ENCODE data around the gene PRKRA. TPM values are rescaled to one million over a fixed set of nuclear protein-coding genes. Genes with fewer than 3 reads are reported as not detected.

The PRKRA gene
- total and polyA plus RNA-seq, 2 experiments from 2014 or later: 44.0 to 67.1 TPM

DNA sequence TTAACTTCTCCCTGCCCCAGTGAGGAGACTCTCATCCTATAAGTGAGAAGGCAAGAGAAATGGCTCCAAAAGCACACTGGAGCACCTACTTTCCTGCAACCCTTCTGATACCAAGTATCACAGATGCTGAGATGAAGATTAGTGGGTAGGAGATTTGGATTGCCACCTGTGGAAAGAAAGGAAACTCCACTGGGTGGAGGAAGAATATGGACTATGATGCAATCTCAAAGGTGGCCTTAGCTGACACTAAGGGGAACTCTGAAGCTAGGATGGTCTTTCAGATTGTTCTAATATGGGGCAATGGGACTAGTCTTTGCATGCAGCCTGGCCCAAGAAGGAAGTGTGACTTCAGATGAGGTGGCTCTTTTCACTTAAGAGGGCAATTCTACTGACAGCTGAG, 21.6 kb downstream of the PRKRA start:
- Histone ChIP-seq H3K9me2 (ENCODE audit: insufficient read depth) (no peaks in the 10 kb centered on the region), H3F3A (replicated peaks; ENCODE audit: low read depth) (no peaks in the 10 kb centered on the region), H3K4me2 (no peak overlapping the region), H3K79me2 (replicated peaks; ENCODE audit: insufficient read depth) (no peaks in the 10 kb centered on the region; the same call in 1 of the 2 replicates), H3K27me3 (ENCODE audit: insufficient read depth) (no peaks in the 10 kb centered on the region), H3K4me1 (ENCODE audit: insufficient read depth) (no peaks in the 10 kb centered on the region), H4K20me1 (replicated peaks; ENCODE audit: insufficient read depth) (no peaks in the 10 kb centered on the region; the same call in none of the 2 replicates), H3K4me3 (no peak overlapping the region), H3K27ac (ENCODE audit: low read depth) (no peak overlapping the region), H3K36me3 (ENCODE audit: insufficient read depth) (peaks cover 29% of the 10 kb centered on the region; the same call in 1 of the 2 replicates), H2AFZ (no peak overlapping the region)
- peaks cover 64% of the 10 kb centered on the region for H3K36me3 Mint-ChIP-seq (ENCODE audit: low read depth)
- ATAC-seq (no peak), DNase-seq (ENCODE audit: low spot score) (no peak)
- H3K9me3 Mint-ChIP-seq: peaks cover 7% of the 10 kb centered on the region; the same call in 1 of the 3 replicates
- TF ChIP-seq CREB1 (CRISPR knock-in tag; IDR thresholded peaks at IDR 0.05; ENCODE audit: low read depth): no peak
- TF ChIP-seq EZH2 (IDR thresholded peaks at IDR 0.05; ENCODE audit: low read depth, unreplicated experiment): no peak
- TF ChIP-seq NANOG (IDR thresholded peaks at IDR 0.05; ENCODE audit: borderline replicate concordance): no peak
- TF ChIP-seq EZH2phosphoT487 (IDR thresholded peaks at IDR 0.05; ENCODE audit: unreplicated experiment): no peak
- TF ChIP-seq, protein P1, sequence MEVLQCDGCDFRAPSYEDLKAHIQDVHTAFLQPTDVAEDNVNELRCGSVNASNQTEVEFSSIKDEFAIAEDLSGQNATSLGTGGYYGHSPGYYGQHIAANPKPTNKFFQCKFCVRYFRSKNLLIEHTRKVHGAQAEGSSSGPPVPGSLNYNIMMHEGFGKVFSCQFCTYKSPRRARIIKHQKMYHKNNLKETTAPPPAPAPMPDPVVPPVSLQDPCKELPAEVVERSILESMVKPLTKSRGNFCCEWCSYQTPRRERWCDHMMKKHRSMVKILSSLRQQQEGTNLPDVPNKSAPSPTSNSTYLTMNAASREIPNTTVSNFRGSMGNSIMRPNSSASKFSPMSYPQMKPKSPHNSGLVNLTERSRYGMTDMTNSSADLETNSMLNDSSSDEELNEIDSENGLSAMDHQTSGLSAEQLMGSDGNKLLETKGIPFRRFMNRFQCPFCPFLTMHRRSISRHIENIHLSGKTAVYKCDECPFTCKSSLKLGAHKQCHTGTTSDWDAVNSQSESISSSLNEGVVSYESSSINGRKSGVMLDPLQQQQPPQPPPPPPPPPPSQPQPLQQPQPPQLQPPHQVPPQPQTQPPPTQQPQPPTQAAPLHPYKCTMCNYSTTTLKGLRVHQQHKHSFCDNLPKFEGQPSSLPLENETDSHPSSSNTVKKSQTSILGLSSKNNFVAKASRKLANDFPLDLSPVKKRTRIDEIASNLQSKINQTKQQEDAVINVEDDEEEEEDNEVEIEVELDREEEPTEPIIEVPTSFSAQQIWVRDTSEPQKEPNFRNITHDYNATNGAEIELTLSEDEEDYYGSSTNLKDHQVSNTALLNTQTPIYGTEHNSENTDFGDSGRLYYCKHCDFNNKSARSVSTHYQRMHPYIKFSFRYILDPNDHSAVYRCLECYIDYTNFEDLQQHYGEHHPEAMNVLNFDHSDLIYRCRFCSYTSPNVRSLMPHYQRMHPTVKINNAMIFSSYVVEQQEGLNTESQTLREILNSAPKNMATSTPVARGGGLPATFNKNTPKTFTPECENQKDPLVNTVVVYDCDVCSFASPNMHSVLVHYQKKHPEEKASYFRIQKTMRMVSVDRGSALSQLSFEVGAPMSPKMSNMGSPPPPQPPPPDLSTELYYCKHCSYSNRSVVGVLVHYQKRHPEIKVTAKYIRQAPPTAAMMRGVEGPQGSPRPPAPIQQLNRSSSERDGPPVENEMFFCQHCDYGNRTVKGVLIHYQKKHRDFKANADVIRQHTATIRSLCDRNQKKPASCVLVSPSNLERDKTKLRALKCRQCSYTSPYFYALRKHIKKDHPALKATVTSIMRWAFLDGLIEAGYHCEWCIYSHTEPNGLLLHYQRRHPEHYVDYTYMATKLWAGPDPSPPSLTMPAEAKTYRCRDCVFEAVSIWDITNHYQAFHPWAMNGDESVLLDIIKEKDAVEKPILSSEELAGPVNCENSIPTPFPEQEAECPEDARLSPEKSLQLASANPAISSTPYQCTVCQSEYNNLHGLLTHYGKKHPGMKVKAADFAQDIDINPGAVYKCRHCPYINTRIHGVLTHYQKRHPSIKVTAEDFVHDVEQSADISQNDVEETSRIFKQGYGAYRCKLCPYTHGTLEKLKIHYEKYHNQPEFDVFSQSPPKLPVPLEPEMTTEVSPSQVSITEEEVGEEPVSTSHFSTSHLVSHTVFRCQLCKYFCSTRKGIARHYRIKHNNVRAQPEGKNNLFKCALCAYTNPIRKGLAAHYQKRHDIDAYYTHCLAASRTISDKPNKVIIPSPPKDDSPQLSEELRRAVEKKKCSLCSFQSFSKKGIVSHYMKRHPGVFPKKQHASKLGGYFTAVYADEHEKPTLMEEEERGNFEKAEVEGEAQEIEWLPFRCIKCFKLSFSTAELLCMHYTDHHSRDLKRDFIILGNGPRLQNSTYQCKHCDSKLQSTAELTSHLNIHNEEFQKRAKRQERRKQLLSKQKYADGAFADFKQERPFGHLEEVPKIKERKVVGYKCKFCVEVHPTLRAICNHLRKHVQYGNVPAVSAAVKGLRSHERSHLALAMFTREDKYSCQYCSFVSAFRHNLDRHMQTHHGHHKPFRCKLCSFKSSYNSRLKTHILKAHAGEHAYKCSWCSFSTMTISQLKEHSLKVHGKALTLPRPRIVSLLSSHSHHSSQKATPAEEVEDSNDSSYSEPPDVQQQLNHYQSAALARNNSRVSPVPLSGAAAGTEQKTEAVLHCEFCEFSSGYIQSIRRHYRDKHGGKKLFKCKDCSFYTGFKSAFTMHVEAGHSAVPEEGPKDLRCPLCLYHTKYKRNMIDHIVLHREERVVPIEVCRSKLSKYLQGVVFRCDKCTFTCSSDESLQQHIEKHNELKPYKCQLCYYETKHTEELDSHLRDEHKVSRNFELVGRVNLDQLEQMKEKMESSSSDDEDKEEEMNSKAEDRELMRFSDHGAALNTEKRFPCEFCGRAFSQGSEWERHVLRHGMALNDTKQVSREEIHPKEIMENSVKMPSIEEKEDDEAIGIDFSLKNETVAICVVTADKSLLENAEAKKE (CRISPR knock-in tag; IDR thresholded peaks at IDR 0.05): no peak
- TF ChIP-seq, protein P2, sequence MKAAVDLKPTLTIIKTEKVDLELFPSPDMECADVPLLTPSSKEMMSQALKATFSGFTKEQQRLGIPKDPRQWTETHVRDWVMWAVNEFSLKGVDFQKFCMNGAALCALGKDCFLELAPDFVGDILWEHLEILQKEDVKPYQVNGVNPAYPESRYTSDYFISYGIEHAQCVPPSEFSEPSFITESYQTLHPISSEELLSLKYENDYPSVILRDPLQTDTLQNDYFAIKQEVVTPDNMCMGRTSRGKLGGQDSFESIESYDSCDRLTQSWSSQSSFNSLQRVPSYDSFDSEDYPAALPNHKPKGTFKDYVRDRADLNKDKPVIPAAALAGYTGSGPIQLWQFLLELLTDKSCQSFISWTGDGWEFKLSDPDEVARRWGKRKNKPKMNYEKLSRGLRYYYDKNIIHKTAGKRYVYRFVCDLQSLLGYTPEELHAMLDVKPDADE (IDR thresholded peaks at IDR 0.05): no peak
- TF ChIP-seq POLR2AphosphoS5 (IDR thresholded peaks at IDR 0.05; ENCODE audit: low read depth): no peak
- no peak for TF ChIP-seq JUNB (IDR thresholded peaks at IDR 0.05; ENCODE audit: unreplicated experiment)
- no peak for TF ChIP-seq STAT1 (IDR thresholded peaks at IDR 0.05; ENCODE audit: unreplicated experiment)
- no peak for TF ChIP-seq ZNF331 (CRISPR knock-in tag; IDR thresholded peaks at IDR 0.05; ENCODE audit: low read depth)
- TF ChIP-seq, protein P3, sequence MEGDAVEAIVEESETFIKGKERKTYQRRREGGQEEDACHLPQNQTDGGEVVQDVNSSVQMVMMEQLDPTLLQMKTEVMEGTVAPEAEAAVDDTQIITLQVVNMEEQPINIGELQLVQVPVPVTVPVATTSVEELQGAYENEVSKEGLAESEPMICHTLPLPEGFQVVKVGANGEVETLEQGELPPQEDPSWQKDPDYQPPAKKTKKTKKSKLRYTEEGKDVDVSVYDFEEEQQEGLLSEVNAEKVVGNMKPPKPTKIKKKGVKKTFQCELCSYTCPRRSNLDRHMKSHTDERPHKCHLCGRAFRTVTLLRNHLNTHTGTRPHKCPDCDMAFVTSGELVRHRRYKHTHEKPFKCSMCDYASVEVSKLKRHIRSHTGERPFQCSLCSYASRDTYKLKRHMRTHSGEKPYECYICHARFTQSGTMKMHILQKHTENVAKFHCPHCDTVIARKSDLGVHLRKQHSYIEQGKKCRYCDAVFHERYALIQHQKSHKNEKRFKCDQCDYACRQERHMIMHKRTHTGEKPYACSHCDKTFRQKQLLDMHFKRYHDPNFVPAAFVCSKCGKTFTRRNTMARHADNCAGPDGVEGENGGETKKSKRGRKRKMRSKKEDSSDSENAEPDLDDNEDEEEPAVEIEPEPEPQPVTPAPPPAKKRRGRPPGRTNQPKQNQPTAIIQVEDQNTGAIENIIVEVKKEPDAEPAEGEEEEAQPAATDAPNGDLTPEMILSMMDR (conservative IDR thresholded peaks at IDR 0.05; ENCODE audit: low read depth in 2 of 2): no peak
- TF ChIP-seq, protein P4, sequence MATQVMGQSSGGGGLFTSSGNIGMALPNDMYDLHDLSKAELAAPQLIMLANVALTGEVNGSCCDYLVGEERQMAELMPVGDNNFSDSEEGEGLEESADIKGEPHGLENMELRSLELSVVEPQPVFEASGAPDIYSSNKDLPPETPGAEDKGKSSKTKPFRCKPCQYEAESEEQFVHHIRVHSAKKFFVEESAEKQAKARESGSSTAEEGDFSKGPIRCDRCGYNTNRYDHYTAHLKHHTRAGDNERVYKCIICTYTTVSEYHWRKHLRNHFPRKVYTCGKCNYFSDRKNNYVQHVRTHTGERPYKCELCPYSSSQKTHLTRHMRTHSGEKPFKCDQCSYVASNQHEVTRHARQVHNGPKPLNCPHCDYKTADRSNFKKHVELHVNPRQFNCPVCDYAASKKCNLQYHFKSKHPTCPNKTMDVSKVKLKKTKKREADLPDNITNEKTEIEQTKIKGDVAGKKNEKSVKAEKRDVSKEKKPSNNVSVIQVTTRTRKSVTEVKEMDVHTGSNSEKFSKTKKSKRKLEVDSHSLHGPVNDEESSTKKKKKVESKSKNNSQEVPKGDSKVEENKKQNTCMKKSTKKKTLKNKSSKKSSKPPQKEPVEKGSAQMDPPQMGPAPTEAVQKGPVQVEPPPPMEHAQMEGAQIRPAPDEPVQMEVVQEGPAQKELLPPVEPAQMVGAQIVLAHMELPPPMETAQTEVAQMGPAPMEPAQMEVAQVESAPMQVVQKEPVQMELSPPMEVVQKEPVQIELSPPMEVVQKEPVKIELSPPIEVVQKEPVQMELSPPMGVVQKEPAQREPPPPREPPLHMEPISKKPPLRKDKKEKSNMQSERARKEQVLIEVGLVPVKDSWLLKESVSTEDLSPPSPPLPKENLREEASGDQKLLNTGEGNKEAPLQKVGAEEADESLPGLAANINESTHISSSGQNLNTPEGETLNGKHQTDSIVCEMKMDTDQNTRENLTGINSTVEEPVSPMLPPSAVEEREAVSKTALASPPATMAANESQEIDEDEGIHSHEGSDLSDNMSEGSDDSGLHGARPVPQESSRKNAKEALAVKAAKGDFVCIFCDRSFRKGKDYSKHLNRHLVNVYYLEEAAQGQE (IDR thresholded peaks at IDR 0.05; ENCODE audit: unreplicated experiment): no peak
- TF ChIP-seq ZNF114 (CRISPR knock-in tag; IDR thresholded peaks at IDR 0.05): no peak
- no peak overlapping the region for H3K27ac Mint-ChIP-seq
- H3K4me3 Mint-ChIP-seq: no peak overlapping the region
- H3K4me1 Mint-ChIP-seq: no peaks in the 10 kb centered on the region
- no peaks in the 10 kb centered on the region for H3K27me3 Mint-ChIP-seq (ENCODE audit: insufficient read depth, low read depth, poor library complexity)

Data from GM23338 (cell line).